Measurements from ENCODE around the gene KIDINS220. TPM values are rescaled to one million over a fixed set of nuclear protein-coding genes. Genes with fewer than 3 reads are reported as not detected.
A peak's percentile ranks its signal among the peaks of the same experiment; 100 is the strongest.

Gene KIDINS220
- total and polyA plus RNA-seq, 9 of the 15 experiments (the other 6 are each of a cell fraction or from before 2014, with no cell fraction given), result 15.2 to 48.0 (median 34.4) TPM

- DNase-seq (ENCODE audit: extremely low read depth in 1 of 4, low spot score in 3 of 4), result no peak
- ChIA-PET POLR2A (interaction anchor here (0.6 to 2.3 kb wide), 6 partner anchors 8 to 293 kb away, joined by 3 to 14 read pairs (median 4); partner anchors contain the start of gene ID2), CTCF (ENCODE audit: low intra/inter-chr PET ratio) (interaction anchor here (2.0 kb wide), 1 partner anchor 69 kb away, joined by 13 read pairs; no protein-coding TSS in a partner anchor)
- no peaks in the 10 kb centered on the region for H4K20me1 ChIP-seq (replicated peaks; ENCODE audit: control insufficient read depth, insufficient read depth, low read length)
- TF ChIP-seq BRD4 (IDR thresholded peaks at IDR 0.05) (no peak), TAF9B (IDR thresholded peaks at IDR 0.05; ENCODE audit: partially characterized antibody) (no peak), SFPQ (IDR thresholded peaks at IDR 0.05; ENCODE audit: low read depth, low read length) (no peak), ARID2 (IDR thresholded peaks at IDR 0.05) (no peak), NONO (IDR thresholded peaks at IDR 0.05; ENCODE audit: low read depth in 2 of 2, low read length in 1 of 2) (no peak), FOXP4 (CRISPR knock-in tag; IDR thresholded peaks at IDR 0.05; ENCODE audit: borderline replicate concordance) (no peak), CAMTA2 (CRISPR knock-in tag; conservative IDR thresholded peaks at IDR 0.05) (no peak), RBFOX2 (IDR thresholded peaks at IDR 0.05; ENCODE audit: low read depth, low read length) (no peak), GATAD2A (IDR thresholded peaks at IDR 0.05) (no peak), NBN (IDR thresholded peaks at IDR 0.05; ENCODE audit: low read depth) (no peak), SRSF7 (optimal IDR thresholded peaks at IDR 0.05; ENCODE audit: low read depth, low read length) (no peak)
- peak overlapping the region; percentile 62 for H3K4me2 ChIP-seq (ENCODE audit: insufficient read depth, low read length)
- in situ Hi-C loops (cut with MboI), result loop anchor here (25.0 kb wide), 2 partner anchors 680 to 1605 kb away; no protein-coding TSS in a partner anchor
- H3K9ac ChIP-seq (ENCODE audit: insufficient read depth in 1 of 2, low read depth in 2 of 2, low read length in 2 of 2), result peak overlapping the region in 1 of 2 experiments; percentile 86; a peak in 2 of 4 replicates
- H2AFZ ChIP-seq (ENCODE audit: low read depth, low read length), result peak overlapping the region; percentile 76
- H3K27me3 ChIP-seq (ENCODE audit: control insufficient read depth in 2 of 2, insufficient read depth in 2 of 2, low read length in 2 of 2), result no peaks in the 10 kb centered on the region
- 9% methylated on average over 7 of the region's 7 CpGs for WGBS (ENCODE audit: insufficient coverage, low coverage, missing lambda C conversion rate)
- intact Hi-C loops (cut with micrococcal nuclease), result loop anchor here (1.0 to 5.0 kb wide), 3 partner anchors 69 to 445 kb away; no protein-coding TSS in a partner anchor
- no peak overlapping the region for H3K27ac ChIP-seq (ENCODE audit: extremely low read depth, low read depth, low read length)
- H3K79me2 ChIP-seq (ENCODE audit: control insufficient read depth, insufficient read depth, low read length), result no peaks in the 10 kb centered on the region
- no peak overlapping the region for H3K4me3 ChIP-seq
- H3K4me1 ChIP-seq (replicated peaks in 1 of 2; ENCODE audit: control insufficient read depth in 2 of 2, insufficient read depth in 2 of 2, low read length in 2 of 2), result peaks cover 10 to 17% of the 10 kb centered on the region in 2 experiments; a peak in 4 of 5 replicates
- BruUV-seq (replicated peaks), result no TSS peak
- no peaks in the 10 kb centered on the region for H3K36me3 ChIP-seq (ENCODE audit: control insufficient read depth, insufficient read depth, low read length)
- no peaks in the 10 kb centered on the region; the same call in 1 of the 2 replicates for H3K9me3 ChIP-seq (replicated peaks; ENCODE audit: control insufficient read depth, insufficient read depth, low read depth, low read length)
- ATAC-seq, result no peak
- no peak for FAIRE-seq
- no peaks in the 10 kb centered on the region for H3K9me1 ChIP-seq (ENCODE audit: control insufficient read depth, insufficient read depth, low read length)
Observed at GRCh38 chr2:8692783-8693156, 144.6 kb downstream of the KIDINS220 start.

All from K562 (cell line).